A549 (cell line): ENCODE results near the gene ZNF595.
"Not testable (repeated sequence)": the region's sequence is repeated elsewhere in the genome, so short reads cannot be mapped to it uniquely, and the experiment has no call there.

Experiments used
- EP300 ChIP-seq, 2 experiments: fragments of >200 bp; sonication (Bioruptor Twin); formaldehyde crosslinking; IDR thresholded peaks; 2 replicates in 1 of 2; 3 replicates in 1 of 2; pipeline ENCODE4 v1.6.1; 2016 to 2017
- PHF8 ChIP-seq: fragments of 200-600 bp; sonication (generic); IDR thresholded peaks from 2 replicates; pipeline ENCODE4 v1.6.1; 2016; ENCODE audit warnings: low read depth, mild to moderate bottlenecking, antibody characterized with exemption, moderate library complexity, borderline replicate concordance
- ZFP36 ChIP-seq: fragments of 450-650 bp; IDR thresholded peaks from 2 replicates; pipeline ENCODE4 v1.6.1; 2014; ENCODE audit warnings: borderline replicate concordance; ENCODE audit not compliant: partially characterized antibody
- TF ChIP-seq, protein P1 (sequence below): fragments of >200 bp; sonication (Bioruptor Twin); formaldehyde crosslinking; IDR thresholded peaks from 3 replicates; pipeline ENCODE4 v1.5.1; 2016

DNA sequence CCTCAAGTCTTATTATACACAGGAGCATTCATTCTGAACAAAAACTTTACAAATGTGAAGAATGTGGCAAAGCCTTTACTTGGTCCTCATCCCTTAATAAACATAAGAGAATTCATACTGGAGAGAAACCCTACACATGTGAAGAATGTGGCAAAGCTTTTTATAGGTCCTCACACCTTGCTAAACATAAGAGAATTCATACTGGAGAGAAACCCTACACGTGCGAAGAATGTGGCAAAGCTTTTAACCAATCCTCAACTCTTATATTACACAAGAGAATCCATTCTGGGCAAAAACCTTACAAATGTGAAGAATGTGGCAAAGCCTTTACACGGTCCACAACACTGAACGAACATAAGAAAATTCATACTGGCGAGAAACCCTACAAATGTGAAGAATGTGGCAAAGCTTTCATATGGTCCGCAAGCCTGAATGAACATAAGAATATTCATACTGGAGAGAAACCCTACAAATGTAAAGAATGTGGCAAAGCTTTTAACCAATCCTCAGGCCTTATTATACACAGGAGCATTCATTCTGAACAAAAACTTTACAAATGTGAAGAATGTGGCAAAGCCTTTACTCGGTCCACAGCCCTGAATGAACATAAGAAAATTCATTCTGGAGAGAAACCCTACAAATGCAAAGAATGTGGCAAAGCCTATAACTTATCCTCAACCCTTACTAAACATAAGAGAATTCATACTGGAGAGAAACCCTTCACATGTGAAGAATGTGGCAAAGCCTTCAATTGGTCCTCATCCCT is 33.6 kb downstream of the ZNF595 start:
- TF ChIP-seq PHF8; EP300 (IDR thresholded peaks at IDR 0.05); ZFP36: not testable (repeated sequence)
- TF ChIP-seq, protein P1, sequence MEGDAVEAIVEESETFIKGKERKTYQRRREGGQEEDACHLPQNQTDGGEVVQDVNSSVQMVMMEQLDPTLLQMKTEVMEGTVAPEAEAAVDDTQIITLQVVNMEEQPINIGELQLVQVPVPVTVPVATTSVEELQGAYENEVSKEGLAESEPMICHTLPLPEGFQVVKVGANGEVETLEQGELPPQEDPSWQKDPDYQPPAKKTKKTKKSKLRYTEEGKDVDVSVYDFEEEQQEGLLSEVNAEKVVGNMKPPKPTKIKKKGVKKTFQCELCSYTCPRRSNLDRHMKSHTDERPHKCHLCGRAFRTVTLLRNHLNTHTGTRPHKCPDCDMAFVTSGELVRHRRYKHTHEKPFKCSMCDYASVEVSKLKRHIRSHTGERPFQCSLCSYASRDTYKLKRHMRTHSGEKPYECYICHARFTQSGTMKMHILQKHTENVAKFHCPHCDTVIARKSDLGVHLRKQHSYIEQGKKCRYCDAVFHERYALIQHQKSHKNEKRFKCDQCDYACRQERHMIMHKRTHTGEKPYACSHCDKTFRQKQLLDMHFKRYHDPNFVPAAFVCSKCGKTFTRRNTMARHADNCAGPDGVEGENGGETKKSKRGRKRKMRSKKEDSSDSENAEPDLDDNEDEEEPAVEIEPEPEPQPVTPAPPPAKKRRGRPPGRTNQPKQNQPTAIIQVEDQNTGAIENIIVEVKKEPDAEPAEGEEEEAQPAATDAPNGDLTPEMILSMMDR, result not testable (repeated sequence)
